ENCODE measurements around the gene GRIK4.

DNA sequence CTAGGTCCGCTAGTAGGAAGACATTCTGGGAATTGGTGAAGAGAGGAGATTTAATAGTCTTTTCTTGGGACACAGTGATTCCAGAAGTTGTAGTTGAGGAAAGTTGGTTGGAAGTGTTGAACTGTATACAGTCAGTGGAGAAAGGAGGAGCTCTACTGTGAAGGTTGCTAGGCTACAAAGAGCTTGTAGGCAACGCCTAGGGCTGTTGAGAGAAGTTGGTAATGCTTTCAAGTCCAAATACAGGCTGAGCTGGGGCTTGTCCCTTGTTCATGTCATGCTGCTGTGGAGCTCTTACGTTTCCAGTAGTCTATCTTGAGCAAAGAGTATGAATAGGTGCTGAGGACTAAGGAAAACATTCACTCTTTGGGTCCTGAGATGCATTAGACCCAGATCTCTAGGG, 513.4 kb downstream of the GRIK4 start:
- TF ChIP-seq CTCF (IDR thresholded peaks at IDR 0.05; ENCODE audit: insufficient read depth, low read length) (no peak), POLR2AphosphoS5 (IDR thresholded peaks at IDR 0.05; ENCODE audit: low read depth) (no peak)
- TF ChIP-seq, protein P1, sequence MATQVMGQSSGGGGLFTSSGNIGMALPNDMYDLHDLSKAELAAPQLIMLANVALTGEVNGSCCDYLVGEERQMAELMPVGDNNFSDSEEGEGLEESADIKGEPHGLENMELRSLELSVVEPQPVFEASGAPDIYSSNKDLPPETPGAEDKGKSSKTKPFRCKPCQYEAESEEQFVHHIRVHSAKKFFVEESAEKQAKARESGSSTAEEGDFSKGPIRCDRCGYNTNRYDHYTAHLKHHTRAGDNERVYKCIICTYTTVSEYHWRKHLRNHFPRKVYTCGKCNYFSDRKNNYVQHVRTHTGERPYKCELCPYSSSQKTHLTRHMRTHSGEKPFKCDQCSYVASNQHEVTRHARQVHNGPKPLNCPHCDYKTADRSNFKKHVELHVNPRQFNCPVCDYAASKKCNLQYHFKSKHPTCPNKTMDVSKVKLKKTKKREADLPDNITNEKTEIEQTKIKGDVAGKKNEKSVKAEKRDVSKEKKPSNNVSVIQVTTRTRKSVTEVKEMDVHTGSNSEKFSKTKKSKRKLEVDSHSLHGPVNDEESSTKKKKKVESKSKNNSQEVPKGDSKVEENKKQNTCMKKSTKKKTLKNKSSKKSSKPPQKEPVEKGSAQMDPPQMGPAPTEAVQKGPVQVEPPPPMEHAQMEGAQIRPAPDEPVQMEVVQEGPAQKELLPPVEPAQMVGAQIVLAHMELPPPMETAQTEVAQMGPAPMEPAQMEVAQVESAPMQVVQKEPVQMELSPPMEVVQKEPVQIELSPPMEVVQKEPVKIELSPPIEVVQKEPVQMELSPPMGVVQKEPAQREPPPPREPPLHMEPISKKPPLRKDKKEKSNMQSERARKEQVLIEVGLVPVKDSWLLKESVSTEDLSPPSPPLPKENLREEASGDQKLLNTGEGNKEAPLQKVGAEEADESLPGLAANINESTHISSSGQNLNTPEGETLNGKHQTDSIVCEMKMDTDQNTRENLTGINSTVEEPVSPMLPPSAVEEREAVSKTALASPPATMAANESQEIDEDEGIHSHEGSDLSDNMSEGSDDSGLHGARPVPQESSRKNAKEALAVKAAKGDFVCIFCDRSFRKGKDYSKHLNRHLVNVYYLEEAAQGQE (IDR thresholded peaks at IDR 0.05; ENCODE audit: insufficient replicate concordance, low read depth), result no peak
